Breast epithelium (tissue), 4 donors: ENCODE measurements around the gene ZNF454. TPM values are rescaled to one million over a fixed set of nuclear protein-coding genes. Genes with fewer than 3 reads are reported as not detected.

Source experiments
- DNase-seq, 2 donors: peaks; one replicate each; pipeline ENCODE4 v3.0.0-alpha.2; 2019; ENCODE audit warnings: low spot score in 2 of 2
- H3K27ac ChIP-seq, 2 donors: fragments of 200-600 bp; sonication (generic) in 1 of 2; one replicate each; pipeline ENCODE4 v1.5.1; 2016 to 2019; ENCODE audit warnings: mild to moderate bottlenecking in 1 of 2
- H3K27me3 ChIP-seq, 2 donors: fragments of 200-600 bp; sonication (generic) in 1 of 2; one replicate each; pipeline versions ENCODE4 v1.5.1 to v1.6.0; 2017 to 2019; ENCODE audit warnings: control low read depth in 1 of 2, mild to moderate bottlenecking in 1 of 2
- H3K36me3 ChIP-seq: fragments of 200-600 bp; one replicate; pipeline ENCODE4 v1.5.1; 2019
- H3K4me1 ChIP-seq, 2 donors: fragments of 200-600 bp; sonication (generic); one replicate each; pipeline ENCODE4 v1.5.1; 2016 to 2019; ENCODE audit warnings: control low read depth in 1 of 2
- H3K4me3 ChIP-seq, 3 donors: fragments of 200-600 bp; sonication (generic); 1 replicate in 2 of 3; 2 replicates in 1 of 3; pipeline ENCODE4 v1.5.1; 2016 to 2019; ENCODE audit warnings: mild to moderate bottlenecking in 3 of 3, moderate library complexity in 2 of 3
- H3K9me3 ChIP-seq, 2 donors: fragments of 200-600 bp; sonication (generic) in 1 of 2; one replicate each; pipeline ENCODE4 v1.5.1; 2016 to 2019; ENCODE audit warnings: control low read depth in 1 of 2
- POLR2A ChIP-seq: fragments of 450-650 bp; IDR thresholded peaks from one replicate; pipeline ENCODE4 v1.6.1; 2016; ENCODE audit warnings: antibody characterized with exemption, mild to moderate bottlenecking, moderate library complexity
- POLR2AphosphoS5 ChIP-seq, 3 donors: sonication (generic); formaldehyde crosslinking; IDR thresholded peaks; one replicate each; pipeline ENCODE4 v1.6.1; 2017; ENCODE audit warnings: antibody characterized with exemption in 3 of 3
- intact Hi-C: fragments of 100-400 bp; cut with DNase I; formaldehyde crosslinking; loops from one replicate; pipeline ENCODE4 v1.15.1; 2023; ENCODE audit warnings: low total_unique reads
- total RNA-seq, 3 donors: library from RNA; depleted of rRNA; stranded (reverse); fragments of >200 nt; gene quantifications; one replicate each; pipeline ENCODE4 v1.1.0, GENCODE V29; 2016
- TF ChIP-seq, protein P1 (sequence below), 3 donors: fragments of 450-650 bp; IDR thresholded peaks; one replicate each; pipeline ENCODE4 v1.5.1; 2016 to 2017; ENCODE audit warnings: antibody characterized with exemption in 3 of 3, mild to moderate bottlenecking in 3 of 3, moderate library complexity in 3 of 3

The ZNF454 gene
- total RNA-seq, 3 donors from 2014 or later = 1.9 to 5.2 (median 4.2) TPM

DNA sequence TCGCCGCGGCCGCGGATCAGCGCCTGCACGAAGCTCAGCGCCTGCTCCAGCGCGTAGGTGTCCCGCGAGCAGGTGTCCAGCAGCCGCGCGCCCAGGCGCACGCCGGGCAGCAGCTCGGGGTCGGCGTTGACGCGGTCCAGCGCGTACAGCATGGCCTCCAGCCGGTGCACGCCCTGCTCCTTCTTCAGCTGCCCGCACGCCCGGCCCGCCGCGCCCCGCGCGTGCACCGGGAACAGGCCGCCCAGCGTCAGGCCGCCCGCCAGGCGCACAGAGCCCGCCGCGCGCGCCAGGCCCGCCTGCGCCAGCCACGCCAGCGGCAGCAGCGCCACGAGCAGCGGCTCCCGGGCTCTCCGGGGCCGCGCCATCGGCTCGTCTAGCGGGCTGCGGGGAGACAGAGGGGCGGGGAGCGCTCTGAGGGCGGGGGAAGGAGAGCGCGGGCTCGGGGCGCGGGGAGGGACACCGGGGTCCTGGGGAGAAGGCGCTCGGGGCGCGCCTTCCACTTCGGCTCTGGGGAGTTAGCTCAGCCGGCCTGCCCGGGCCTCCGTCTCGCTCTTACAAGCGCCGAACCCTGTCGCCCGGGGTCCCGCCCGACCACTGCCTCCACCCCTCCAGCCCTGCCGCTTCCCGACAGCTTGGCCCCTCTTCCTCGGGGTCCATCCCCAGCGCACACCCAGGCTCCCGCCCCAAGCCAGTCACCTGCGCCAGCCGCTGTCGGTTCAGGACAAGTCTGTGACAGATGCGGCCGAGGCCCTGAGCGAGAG lies 53.8 kb downstream of the ZNF454 start, which contains the start of gene GRM6:
Gene GRM6 (minus strand): TSS at position 741 of the 761 bp plus-strand sequence. CDS start 376 bp downstream, at position 365.
- Histone ChIP-seq H3K4me1 (no peaks in the 10 kb centered on the region), H3K9me3 (peaks cover 26 to 31% of the 10 kb centered on the region in 2 donors), H3K27me3 (peaks cover 0 to 42% of the 10 kb centered on the region in 2 donors), H3K4me3 (peak within 1 kb of the TSS in 1 of 3 donors; percentile 31), H3K36me3 (no peaks in the 10 kb centered on the region), H3K27ac (no peak within 1 kb of the TSS)
- TF ChIP-seq, protein P1, sequence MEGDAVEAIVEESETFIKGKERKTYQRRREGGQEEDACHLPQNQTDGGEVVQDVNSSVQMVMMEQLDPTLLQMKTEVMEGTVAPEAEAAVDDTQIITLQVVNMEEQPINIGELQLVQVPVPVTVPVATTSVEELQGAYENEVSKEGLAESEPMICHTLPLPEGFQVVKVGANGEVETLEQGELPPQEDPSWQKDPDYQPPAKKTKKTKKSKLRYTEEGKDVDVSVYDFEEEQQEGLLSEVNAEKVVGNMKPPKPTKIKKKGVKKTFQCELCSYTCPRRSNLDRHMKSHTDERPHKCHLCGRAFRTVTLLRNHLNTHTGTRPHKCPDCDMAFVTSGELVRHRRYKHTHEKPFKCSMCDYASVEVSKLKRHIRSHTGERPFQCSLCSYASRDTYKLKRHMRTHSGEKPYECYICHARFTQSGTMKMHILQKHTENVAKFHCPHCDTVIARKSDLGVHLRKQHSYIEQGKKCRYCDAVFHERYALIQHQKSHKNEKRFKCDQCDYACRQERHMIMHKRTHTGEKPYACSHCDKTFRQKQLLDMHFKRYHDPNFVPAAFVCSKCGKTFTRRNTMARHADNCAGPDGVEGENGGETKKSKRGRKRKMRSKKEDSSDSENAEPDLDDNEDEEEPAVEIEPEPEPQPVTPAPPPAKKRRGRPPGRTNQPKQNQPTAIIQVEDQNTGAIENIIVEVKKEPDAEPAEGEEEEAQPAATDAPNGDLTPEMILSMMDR (IDR thresholded peaks at IDR 0.05) = no peak
- TF ChIP-seq POLR2AphosphoS5 (IDR thresholded peaks at IDR 0.05) = no peak
- no peak for TF ChIP-seq POLR2A
- intact Hi-C loops = loop anchor here (2.0 kb wide), 2 partner anchors 22 to 56 kb away; no protein-coding TSS in a partner anchor
- DNase-seq = no peak

DNA sequence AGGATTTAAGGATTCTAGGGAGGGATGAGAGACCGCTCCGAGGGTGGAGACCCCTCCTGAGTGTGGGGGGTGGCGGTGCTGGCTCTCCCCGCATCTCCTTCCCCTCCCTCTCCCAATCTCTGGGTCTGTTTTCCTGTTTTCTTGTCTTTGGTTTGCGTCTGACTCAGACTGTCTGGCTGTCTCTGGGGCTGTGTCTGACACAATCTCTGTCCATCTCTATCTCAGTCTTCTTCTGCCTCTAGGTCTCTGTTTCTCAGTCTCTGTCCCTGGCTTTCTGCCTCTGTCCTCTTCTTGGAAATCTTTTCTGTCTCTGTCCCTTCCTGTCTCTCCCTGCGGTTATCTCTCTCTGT lies 54.3 kb downstream of the ZNF454 start:
- H3K4me3 ChIP-seq = no peak overlapping the region
- TF ChIP-seq, protein P1 (IDR thresholded peaks at IDR 0.05) = no peak
- TF ChIP-seq POLR2A (no peak), POLR2AphosphoS5 (IDR thresholded peaks at IDR 0.05) (no peak)
- no peaks in the 10 kb centered on the region for H3K4me1 ChIP-seq
- intact Hi-C loops = loop anchor here (2.0 kb wide), 2 partner anchors 23 to 57 kb away; no protein-coding TSS in a partner anchor
- H3K27ac ChIP-seq = no peak overlapping the region
- peaks cover 20 to 26% of the 10 kb centered on the region in 2 donors for H3K9me3 ChIP-seq
- H3K27me3 ChIP-seq = peaks cover 0 to 42% of the 10 kb centered on the region in 2 donors
- H3K36me3 ChIP-seq = no peaks in the 10 kb centered on the region
- DNase-seq = no peak

DNA sequence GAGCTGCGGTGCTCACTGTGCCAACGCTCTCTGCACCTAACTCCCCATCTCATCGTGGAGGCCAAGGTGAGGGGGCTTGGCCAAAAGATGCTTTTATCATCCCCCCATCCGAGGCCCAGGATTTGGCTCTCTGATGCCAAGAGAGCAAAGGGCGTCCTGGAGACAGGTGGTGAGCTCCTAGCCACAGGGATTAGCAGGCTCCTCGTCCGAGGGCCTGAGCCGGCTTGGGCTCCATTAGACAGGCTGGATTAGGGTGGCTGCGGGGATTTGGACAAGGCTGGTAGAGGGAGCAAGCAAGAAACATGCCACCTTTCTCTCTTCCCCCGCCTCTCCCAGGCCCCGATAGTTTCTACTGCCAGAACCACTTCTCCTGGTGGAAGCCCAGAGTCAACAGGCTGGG lies 55.2 kb downstream of the ZNF454 start:
- peaks cover 15 to 18% of the 10 kb centered on the region in 2 donors for H3K9me3 ChIP-seq
- intact Hi-C loops = no loop called here
- H3K4me3 ChIP-seq = no peak overlapping the region
- DNase-seq = no peak
- no peaks in the 10 kb centered on the region for H3K36me3 ChIP-seq
- TF ChIP-seq, protein P1 (IDR thresholded peaks at IDR 0.05) = no peak
- TF ChIP-seq POLR2AphosphoS5 (IDR thresholded peaks at IDR 0.05) = no peak
- no peak for TF ChIP-seq POLR2A
- no peak overlapping the region for H3K27ac ChIP-seq
- H3K4me1 ChIP-seq = no peaks in the 10 kb centered on the region
- peaks cover 0 to 42% of the 10 kb centered on the region in 2 donors for H3K27me3 ChIP-seq

DNA sequence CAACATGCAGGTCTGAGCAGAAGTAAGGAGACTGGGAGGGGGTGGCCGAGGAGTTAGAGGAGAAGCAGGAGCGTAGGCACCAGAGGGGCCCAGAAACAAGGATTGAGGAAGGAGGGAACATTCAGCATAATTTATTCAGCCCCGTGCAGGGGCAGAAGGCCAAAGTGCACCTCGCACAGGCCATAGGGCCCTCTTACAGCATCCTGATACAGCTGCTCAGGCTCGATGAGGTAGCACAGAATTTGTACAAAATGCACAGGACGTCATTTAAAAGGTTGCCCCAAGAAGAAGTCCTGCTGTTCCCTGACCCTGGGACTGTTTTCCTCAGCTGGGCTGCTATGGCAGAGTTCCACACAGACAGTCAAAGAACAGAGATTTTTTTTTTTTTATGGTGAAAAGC lies 56.2 kb downstream of the ZNF454 start:
- DNase-seq = no peak
- Histone ChIP-seq H3K36me3 (no peaks in the 10 kb centered on the region), H3K9me3 (peaks cover 12 to 14% of the 10 kb centered on the region in 2 donors), H3K27me3 (peaks cover 0 to 42% of the 10 kb centered on the region in 2 donors), H3K27ac (no peak overlapping the region), H3K4me1 (no peaks in the 10 kb centered on the region), H3K4me3 (no peak overlapping the region)
- intact Hi-C loops = no loop called here
- TF ChIP-seq, protein P1 (IDR thresholded peaks at IDR 0.05) = no peak
- no peak for TF ChIP-seq POLR2A
- no peak for TF ChIP-seq POLR2AphosphoS5 (IDR thresholded peaks at IDR 0.05)

DNA sequence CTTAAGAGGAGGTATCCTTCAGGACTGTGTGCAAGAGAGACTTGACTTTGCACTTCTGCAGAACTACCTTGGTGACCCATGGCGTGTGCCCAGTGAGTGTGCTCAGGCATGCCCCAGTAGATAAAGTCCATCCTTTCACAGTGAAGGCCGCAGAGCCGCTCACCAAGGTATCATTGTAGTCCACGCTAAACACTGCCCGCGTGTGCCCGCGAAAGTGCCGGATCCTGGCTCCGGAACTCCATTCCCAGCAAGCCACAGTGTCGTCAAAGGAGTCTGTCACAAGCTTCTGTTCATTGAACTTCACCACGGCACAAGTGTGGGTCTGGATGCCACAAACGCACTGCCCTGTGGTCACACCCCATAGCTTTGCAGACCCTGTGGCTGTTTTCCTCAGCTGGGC lies 57.4 kb downstream of the ZNF454 start:
- peaks cover 8 to 16% of the 10 kb centered on the region in 2 donors for H3K9me3 ChIP-seq
- H3K27ac ChIP-seq = no peak overlapping the region
- H3K27me3 ChIP-seq = peaks cover 0 to 35% of the 10 kb centered on the region in 2 donors
- no peaks in the 10 kb centered on the region for H3K36me3 ChIP-seq
- no peak overlapping the region for H3K4me3 ChIP-seq
- TF ChIP-seq, protein P1 (IDR thresholded peaks at IDR 0.05) = no peak
- TF ChIP-seq POLR2AphosphoS5 (IDR thresholded peaks at IDR 0.05) (no peak), POLR2A (no peak)
- DNase-seq = no peak
- intact Hi-C loops = no loop called here
- no peaks in the 10 kb centered on the region for H3K4me1 ChIP-seq
